Large intestine (tissue), 3 donors: ENCODE measurements around the gene MYO15A. TPM values are rescaled to one million over a fixed set of nuclear protein-coding genes. Genes with fewer than 3 reads are reported as not detected.
"Not testable (repeated sequence)": the region's sequence is repeated elsewhere in the genome, so short reads cannot be mapped to it uniquely, and the experiment has no call there.

ENCODE experiments used
- DNase-seq, 2 donors: peaks; one replicate each; pipeline versions ENCODE4 v3.0.0 to v3.0.0-alpha.2; 2013
- H3K27ac ChIP-seq: one replicate; pipeline ENCODE4 v1.5.1; 2013; ENCODE audit warnings: low read length
- H3K27me3 ChIP-seq: 2 replicates; pipeline ENCODE4 v1.6.1; 2013; ENCODE audit warnings: low read length; ENCODE audit not compliant: control insufficient read depth, insufficient read depth
- H3K36me3 ChIP-seq: 2 replicates; pipeline ENCODE4 v1.6.1; 2013; ENCODE audit warnings: low read length; ENCODE audit not compliant: control insufficient read depth, insufficient read depth
- H3K4me1 ChIP-seq: one replicate; pipeline ENCODE4 v1.6.1; 2013; ENCODE audit warnings: low read length; ENCODE audit not compliant: control insufficient read depth, insufficient read depth
- H3K4me3 ChIP-seq: one replicate; pipeline ENCODE4 v1.5.1; 2013; ENCODE audit warnings: low read length
- H3K9me3 ChIP-seq: one replicate; pipeline ENCODE4 v1.6.1; 2013; ENCODE audit warnings: mild to moderate bottlenecking, low read depth, low read length, moderate library complexity; ENCODE audit not compliant: control insufficient read depth
- WGBS: methylation state at CpG from one replicate; pipeline ENCODE4 v1.1.5; 2013; ENCODE audit warnings: low lambda C conversion rate; ENCODE audit not compliant: insufficient coverage; 5-methylcytosine and 5-hydroxymethylcytosine counted together
- polyA plus RNA-seq: library from polyadenylated mRNA; unstranded; fragments of 120-200 nt; gene quantifications from one replicate; pipeline ENCODE4 v1.2.1, GENCODE V29; 2013

Gene MYO15A
- polyA plus RNA-seq, 1 donor = 2.0 TPM

DNA sequence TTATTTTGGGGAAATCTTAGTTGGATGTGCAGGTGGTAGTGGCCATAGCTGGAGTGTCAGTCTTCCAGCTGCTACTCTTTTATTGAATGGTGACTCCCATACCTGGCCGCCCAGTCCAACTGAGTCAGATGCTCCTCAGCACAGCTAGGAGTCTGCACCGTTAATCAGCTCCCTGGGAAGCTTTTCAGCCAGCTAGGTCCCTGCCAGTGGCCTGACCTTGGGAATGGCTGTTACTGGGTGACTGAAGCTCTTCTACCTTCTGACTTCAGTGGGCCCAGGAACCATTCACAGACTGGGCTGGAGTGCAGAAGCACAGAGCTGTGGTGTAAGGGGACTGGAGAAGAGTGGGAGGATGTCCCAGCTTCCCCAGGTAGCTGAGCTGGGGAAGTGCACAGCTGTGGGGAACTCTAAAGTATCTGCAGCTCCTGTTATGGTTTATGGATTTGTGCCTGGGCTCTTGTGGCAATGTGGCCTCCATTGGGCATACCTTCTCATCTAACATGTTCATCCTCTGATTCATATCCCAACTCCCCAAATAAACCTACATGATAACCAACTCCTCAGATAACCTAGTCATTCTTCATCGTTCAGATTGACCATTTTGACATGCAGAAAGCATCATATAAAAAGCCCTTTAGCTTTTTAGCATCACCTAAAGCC lies 89.1 kb downstream of the MYO15A start:
- Histone ChIP-seq H3K4me1 (peaks cover 16% of the 10 kb centered on the region), H3K36me3 (peaks cover 69% of the 10 kb centered on the region)
- no peak for DNase-seq

GRCh38 chr17:18198530-18198929 lies 90.0 kb downstream of the MYO15A start:
- Histone ChIP-seq H3K9me3 (no peaks in the 10 kb centered on the region), H3K27me3 (no peaks in the 10 kb centered on the region), H3K4me1 (peaks cover 17% of the 10 kb centered on the region), H3K4me3 (no peak overlapping the region), H3K27ac (no peak overlapping the region), H3K36me3 (peaks cover 69% of the 10 kb centered on the region)
- no peak for DNase-seq
- 80% methylated on average over 1 of the region's 4 CpGs for WGBS

More for the DNA sequence above, 89.1 kb downstream of the MYO15A start:
- 100% methylated on average over 1 of the region's 3 CpGs for WGBS
- Histone ChIP-seq H3K9me3 (no peaks in the 10 kb centered on the region), H3K4me3 (no peak overlapping the region), H3K27ac (no peak overlapping the region), H3K27me3 (no peaks in the 10 kb centered on the region)

DNA sequence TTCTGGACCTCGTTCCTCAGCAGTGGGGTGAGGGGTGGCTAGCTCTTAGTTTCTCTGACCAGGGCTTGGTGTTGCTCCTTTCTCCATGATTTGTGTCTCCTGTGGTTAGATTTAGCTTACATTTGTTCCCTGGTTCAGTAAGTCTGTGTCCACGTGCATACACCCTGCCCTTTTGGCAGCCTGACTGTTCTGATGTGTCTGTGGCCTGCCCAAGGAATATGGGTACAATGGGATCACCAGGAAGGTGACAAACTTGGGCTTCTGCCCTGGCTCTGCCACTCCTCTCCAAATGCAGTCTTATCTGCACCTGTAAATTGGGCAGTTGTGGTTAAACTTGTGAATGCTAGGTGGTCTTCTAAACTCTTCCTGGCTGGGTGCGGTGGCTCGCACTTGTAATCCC lies 92.6 kb downstream of the MYO15A start:
- no peak overlapping the region for H3K27ac ChIP-seq
- no peaks in the 10 kb centered on the region for H3K27me3 ChIP-seq
- H3K4me1 ChIP-seq = peaks cover 21% of the 10 kb centered on the region
- peaks cover 70% of the 10 kb centered on the region for H3K36me3 ChIP-seq
- no peak for DNase-seq
- H3K4me3 ChIP-seq = no peak overlapping the region
- H3K9me3 ChIP-seq = no peaks in the 10 kb centered on the region
- no CpG with 5 or more reads among the region's 4 CpGs for WGBS

DNA sequence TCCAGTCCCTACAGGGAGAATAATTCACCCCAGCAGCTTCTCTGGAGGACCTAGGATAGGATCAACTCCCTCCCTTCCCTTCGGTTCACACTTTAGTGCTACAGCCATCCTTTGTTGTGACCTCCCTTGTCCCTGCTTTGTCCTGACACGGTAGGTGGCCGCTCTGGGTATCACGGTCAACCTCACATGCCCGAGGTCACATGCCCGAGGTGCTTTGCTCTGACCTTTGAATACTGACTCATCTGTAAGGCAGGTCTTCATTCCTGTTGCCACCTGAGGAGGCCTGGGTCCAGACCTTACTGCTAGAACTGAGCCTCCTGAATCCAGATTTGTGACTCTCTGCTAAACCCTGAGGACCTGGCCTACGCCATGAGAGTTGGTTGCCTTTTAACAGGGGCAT lies 94.8 kb downstream of the MYO15A start:
- peak overlapping the region; percentile 68 for H3K27ac ChIP-seq
- H3K4me3 ChIP-seq = no peak overlapping the region

DNA sequence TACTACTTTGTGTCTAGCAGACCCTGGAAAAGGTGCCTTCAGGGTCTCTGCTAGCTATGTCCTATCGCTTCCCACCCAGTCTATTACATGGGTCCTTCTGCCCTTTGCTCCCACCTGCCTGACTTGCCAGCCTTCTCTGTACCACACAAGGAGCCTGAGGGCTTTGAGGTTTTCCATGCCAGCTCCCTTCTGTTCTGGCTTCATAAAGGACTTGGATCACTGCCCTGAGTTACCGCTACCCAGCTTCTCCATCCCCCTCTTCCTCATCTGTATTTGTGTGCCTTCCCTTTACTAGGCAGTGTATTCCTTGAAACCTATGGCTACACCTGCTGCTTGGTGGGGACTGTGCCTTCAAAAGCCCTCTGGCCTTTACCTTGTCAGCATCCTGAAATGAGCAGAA lies 97.3 kb downstream of the MYO15A start:
- Histone ChIP-seq H3K27me3 (no peaks in the 10 kb centered on the region), H3K4me3 (no peak overlapping the region), H3K27ac (no peak overlapping the region), H3K4me1 (peaks cover 10% of the 10 kb centered on the region), H3K36me3 (peaks cover 76% of the 10 kb centered on the region), H3K9me3 (no peaks in the 10 kb centered on the region)
- no CpG with 5 or more reads among the region's 2 CpGs for WGBS
- DNase-seq = no peak

More for the DNA sequence above, 94.8 kb downstream of the MYO15A start:
- peaks cover 68% of the 10 kb centered on the region for H3K36me3 ChIP-seq
- H3K4me1 ChIP-seq = peaks cover 20% of the 10 kb centered on the region
- DNase-seq = peak; percentile 73 to 82
- H3K27me3 ChIP-seq = no peaks in the 10 kb centered on the region
- no peaks in the 10 kb centered on the region for H3K9me3 ChIP-seq
- no CpG with 5 or more reads among the region's 7 CpGs for WGBS

DNA sequence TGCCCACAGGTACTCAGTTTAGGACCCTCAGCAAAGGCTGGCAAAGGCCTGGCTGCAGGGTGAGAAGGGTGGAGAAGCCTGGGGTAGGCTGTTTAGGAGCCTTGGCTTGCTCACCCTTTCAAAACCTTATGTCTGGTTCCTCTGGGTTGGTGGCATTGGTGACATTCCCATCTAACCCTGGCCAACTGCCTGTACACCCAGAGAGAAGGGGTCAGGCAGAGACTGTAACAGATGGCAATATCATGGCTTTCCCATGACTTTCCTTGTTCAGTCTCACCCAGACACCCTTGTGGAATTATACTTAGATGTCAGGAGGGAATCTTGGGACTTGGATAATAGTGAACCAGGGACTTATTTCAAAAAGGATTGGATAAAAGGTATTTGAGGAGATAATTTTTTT lies 98.4 kb downstream of the MYO15A start:
- peaks cover 73% of the 10 kb centered on the region for H3K36me3 ChIP-seq
- H3K4me1 ChIP-seq = peaks cover 10% of the 10 kb centered on the region
- no peak for DNase-seq
- H3K9me3 ChIP-seq = no peaks in the 10 kb centered on the region
- H3K27ac ChIP-seq = no peak overlapping the region
- H3K4me3 ChIP-seq = no peak overlapping the region
- H3K27me3 ChIP-seq = no peaks in the 10 kb centered on the region

GRCh38 chr17:18208092-18208491 lies 99.5 kb downstream of the MYO15A start:
- Histone ChIP-seq H3K36me3 (peaks cover 70% of the 10 kb centered on the region), H3K4me1 (peaks cover 4% of the 10 kb centered on the region), H3K27ac (no peak overlapping the region), H3K27me3 (no peaks in the 10 kb centered on the region), H3K9me3 (no peaks in the 10 kb centered on the region), H3K4me3 (no peak overlapping the region)
- 93% methylated on average over 2 of the region's 19 CpGs for WGBS
- DNase-seq = no peak

- Histone ChIP-seq H3K27me3 (no peaks in the 10 kb centered on the region), H3K9me3 (no peaks in the 10 kb centered on the region), H3K4me3 (no peak overlapping the region), H3K4me1 (no peaks in the 10 kb centered on the region), H3K36me3 (peaks cover 23% of the 10 kb centered on the region), H3K27ac (no peak overlapping the region)
- DNase-seq = no peak
- no CpG with 5 or more reads among the region's 7 CpGs for WGBS
These were observed 105.2 kb downstream of the MYO15A start for GRCh38 chr17:18213666-18214270.

DNA sequence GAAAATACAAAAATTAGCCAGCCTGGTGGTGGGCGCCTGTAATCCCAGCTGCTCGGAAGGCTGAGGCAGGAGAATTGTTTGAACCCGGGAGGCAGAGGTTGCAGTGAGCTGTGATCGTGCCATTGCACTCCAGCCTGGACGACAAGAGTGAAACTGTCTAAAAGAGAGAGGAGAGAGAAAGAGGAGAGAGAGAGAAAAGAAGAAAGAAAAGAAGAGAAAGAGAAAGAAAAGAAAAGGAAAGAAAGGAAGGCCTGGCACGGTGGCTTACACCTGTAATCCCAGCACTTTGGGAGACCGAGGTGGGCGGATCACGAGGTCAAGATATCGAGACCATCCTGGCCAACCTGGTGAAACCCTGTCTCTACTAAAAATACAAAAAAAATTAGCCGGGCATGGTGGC lies 108.3 kb downstream of the MYO15A start:
- not testable (repeated sequence) for H3K4me1 ChIP-seq, H3K36me3 ChIP-seq, H3K9me3 ChIP-seq, H3K27ac ChIP-seq, DNase-seq, H3K4me3 ChIP-seq, H3K27me3 ChIP-seq
- 93% methylated on average over 5 of the region's 11 CpGs for WGBS

DNA sequence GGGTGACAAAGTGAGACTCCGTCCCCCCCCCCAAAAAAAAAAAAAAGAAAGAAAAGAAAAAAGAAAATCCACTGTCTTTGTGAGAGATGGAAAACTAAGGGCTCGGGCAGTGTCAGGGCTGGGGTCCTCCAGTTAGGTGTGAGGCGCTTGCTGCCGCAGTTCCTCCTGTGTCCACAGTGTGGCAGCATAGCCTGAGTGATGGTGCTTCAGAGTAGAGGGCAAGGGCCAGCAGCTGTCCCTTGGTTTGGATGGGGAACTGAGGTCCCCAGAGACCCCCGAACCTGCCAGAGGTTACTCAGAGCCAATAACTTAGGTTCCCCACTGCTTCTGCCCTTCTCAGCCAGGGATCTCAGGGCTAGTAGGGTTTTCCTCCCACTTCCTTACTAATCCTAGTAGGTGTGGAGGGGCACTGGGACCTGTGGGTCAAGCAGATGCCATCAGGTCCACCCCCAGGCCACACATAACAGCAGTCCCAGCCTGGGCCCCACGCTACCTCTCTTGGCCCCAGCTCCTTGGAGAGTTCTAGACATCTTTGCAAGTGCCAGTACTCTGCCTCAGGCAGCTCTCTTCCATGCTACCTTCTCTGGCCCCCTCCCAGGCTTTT lies 109.0 kb downstream of the MYO15A start:
- Histone ChIP-seq H3K27me3 (no peaks in the 10 kb centered on the region), H3K27ac (no peak overlapping the region), H3K4me1 (no peaks in the 10 kb centered on the region), H3K36me3 (no peaks in the 10 kb centered on the region), H3K9me3 (no peaks in the 10 kb centered on the region), H3K4me3 (no peak overlapping the region)
- WGBS = no CpG with 5 or more reads among the region's 6 CpGs
- DNase-seq = peak; percentile 34 to 56
